Omental fat pad (tissue), 4 donors: ENCODE measurements around the gene KIDINS220. TPM values are rescaled to one million over a fixed set of nuclear protein-coding genes. Genes with fewer than 3 reads are reported as not detected.

ENCODE experiments used
- ATAC-seq: fragments of 150-250 bp; one replicate; pipeline ENCODE4 v1.9.1; 2016; ENCODE audit warnings: mild to moderate bottlenecking, moderate library complexity; ENCODE audit not compliant: low FRiP score
- DNase-seq: peaks from one replicate; pipeline ENCODE4 v3.0.0-alpha.2; 2019; ENCODE audit warnings: low spot score
- CTCF ChIP-seq, 3 donors: fragments of 450-650 bp; IDR thresholded peaks; one replicate each; pipeline ENCODE4 v1.5.1; 2016 to 2017; ENCODE audit warnings: antibody characterized with exemption in 3 of 3, mild to moderate bottlenecking in 3 of 3, moderate library complexity in 2 of 3
- total RNA-seq, 4 donors: library from RNA; depleted of rRNA; stranded (reverse); fragments of >200 nt; gene quantifications; one replicate each; pipeline ENCODE4 v1.1.0, GENCODE V29; 2016

KIDINS220 gene
- total RNA-seq, 4 donors from 2014 or later = 59.5 to 98.0 (median 66.5) TPM

- no peak for TF ChIP-seq CTCF (IDR thresholded peaks at IDR 0.05)
- no peak for ATAC-seq
Measured at GRCh38 chr2:8877894-8878293, 40.5 kb upstream of the KIDINS220 start.

DNA sequence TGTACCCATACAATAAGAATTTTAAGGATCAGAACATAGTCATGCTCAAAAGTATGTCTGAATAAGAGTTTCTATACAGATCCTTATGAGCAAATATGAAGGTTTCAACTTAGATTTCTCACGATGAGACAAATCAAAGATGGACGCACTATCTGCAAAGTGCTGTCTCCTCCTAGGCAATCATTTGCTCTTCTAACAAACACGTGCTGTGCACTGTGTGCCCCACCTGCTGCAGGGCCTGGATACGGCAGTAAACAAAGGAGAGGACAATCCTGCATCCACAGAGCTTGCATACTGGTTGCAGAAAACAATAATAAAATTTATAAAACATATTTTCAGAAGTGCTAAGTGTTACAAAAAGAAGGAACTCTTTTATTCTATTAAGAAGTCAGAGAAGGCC is 39.9 kb upstream of the KIDINS220 start:
- ATAC-seq = no peak
- no peak for TF ChIP-seq CTCF (IDR thresholded peaks at IDR 0.05)
- DNase-seq = no peak

More at GRCh38 chr2:8877894-8878293, 40.5 kb upstream of the KIDINS220 start:
- DNase-seq = no peak

DNA sequence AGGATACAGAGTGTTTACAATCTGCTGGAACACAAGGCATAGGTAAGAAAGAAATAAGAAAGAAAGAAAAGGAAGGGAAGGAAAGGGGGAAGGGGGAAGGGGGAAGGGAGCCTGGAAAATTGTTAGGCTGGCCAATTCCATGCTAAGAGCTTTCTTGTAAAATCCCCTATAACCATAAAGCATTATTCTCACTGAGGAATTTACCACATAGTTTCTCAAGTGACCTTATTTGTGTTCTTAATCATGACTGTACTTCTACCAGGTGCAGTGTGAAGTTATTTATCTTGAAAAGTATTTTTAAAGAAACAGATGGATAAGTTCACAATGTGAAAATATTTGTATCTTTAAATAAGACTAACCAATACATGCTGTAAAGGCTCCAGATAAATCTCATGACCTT is 39.2 kb upstream of the KIDINS220 start:
- DNase-seq = no peak
- no peak for TF ChIP-seq CTCF (IDR thresholded peaks at IDR 0.05)
- ATAC-seq = no peak

- DNase-seq = no peak
- peak in 1 of 3 donors; percentile 7 for TF ChIP-seq CTCF (IDR thresholded peaks at IDR 0.05)
- no peak for ATAC-seq
Measured at GRCh38 chr2:8872821-8873432, 35.5 kb upstream of the KIDINS220 start.

GRCh38 chr2:8870441-8870840 is 33.0 kb upstream of the KIDINS220 start:
- no peak for DNase-seq
- ATAC-seq = no peak

DNA sequence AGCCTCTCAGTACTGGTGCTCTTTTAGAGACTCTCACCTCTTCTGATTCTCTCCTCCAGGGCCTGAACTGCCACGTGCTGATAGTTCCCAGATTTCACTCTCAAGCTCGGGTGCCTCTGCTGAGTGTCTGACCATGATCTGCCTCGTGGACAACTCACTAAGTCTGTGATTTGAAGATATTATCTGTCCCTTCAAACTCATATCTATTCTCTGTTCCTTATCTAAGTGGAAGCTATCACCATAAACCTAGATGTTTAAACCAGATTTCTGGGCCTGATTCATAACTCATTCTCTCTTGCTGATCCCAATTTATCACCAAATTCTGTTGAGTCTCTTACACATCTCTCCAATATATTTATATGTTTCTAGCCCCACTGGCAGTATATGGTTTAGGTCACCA is 29.9 kb upstream of the KIDINS220 start:
- TF ChIP-seq CTCF (IDR thresholded peaks at IDR 0.05) = no peak
- DNase-seq = no peak
- ATAC-seq = no peak

More at GRCh38 chr2:8870441-8870840, 33.0 kb upstream of the KIDINS220 start:
- no peak for TF ChIP-seq CTCF (IDR thresholded peaks at IDR 0.05)

DNA sequence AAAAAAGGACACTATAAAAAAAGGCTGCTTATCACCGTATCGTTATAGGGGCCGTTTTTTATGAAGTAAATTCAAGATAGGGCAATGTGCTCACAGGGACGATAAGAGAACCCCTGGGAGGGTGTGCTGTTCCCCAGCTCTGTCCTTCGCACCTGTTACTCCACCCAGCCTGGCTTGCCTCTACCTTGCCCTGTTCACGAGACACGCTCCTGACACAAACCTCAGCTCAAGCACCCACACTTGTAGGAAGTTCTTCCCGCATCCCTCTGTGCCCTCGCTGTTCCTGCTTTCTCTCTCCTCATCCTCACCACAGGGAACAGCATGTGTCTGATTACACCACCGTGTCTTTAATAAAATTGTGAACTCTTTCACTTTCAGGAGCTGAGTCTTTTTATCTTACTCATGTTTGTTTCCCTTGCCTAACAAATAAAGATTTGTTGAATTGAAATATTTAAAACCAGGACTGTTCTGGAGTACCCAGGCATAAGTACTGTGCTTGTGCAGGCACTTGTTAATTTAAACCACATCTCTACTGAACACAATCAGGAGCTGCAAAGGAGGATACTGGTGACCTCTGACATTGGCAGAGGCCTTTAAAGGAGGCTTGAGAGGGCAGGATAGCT is 26.0 kb upstream of the KIDINS220 start:
- no peak for TF ChIP-seq CTCF (IDR thresholded peaks at IDR 0.05)
- ATAC-seq = no peak
- DNase-seq = no peak
